K562 (cell line): Measurements from ENCODE around the gene SPATS2L. TPM values are rescaled to one million over a fixed set of nuclear protein-coding genes. Genes with fewer than 3 reads are reported as not detected.

Experiments used
- ATAC-seq: fragments of 200-7000 bp; cut with Tn5 transposase; 3 replicates; pipeline ENCODE4 v1.9.1; 2020; ENCODE audit warnings: moderate library complexity
- BruUV-seq: library from RNA; stranded (reverse); fragments of 400-500 nt; replicated peaks from 2 replicates; lab custom pipeline; 2021; lab: Mats Ljungman, UMichigan
- CTCF ChIA-PET: fragments of 300-600 bp; formaldehyde crosslinking; extraction: SDS; loops from one replicate; lab custom pipeline; 2021; ENCODE audit warnings: low intra/inter-chr PET ratio; lab: Yijun Ruan, JAX
- POLR2A ChIA-PET: fragments of 300-600, 350-650 bp; sonication (Branson Sonifier 250); formaldehyde crosslinking; extraction: SDS; loops from one replicate; lab custom pipeline; 2021; ENCODE audit warnings: antibody characterized with exemption, inconsistent platforms; lab: Yijun Ruan, JAX
- DNase-seq, 4 experiments: peaks; one replicate each; pipeline versions ENCODE4 v3.0.0 to v3.0.0-alpha.2; 2011 to 2018; ENCODE audit warnings: low spot score in 3 of 4, mixed read lengths in 3 of 4; ENCODE audit errors: extremely low read depth in 1 of 4
- FAIRE-seq: peaks from 2 replicates; lab custom pipeline; 2011; peaks lifted over from hg19 to GRCh38; lab: Jason Lieb, UNC
- H2AFZ ChIP-seq: 2 replicates; pipeline ENCODE4 v1.6.0; 2011; ENCODE audit warnings: low read depth, low read length, control low read depth, inconsistent platforms
- H3K27ac ChIP-seq: fragments of 200-600 bp; 3 replicates; pipeline ENCODE4 v1.8.0; 2011; ENCODE audit warnings: low read depth, mild to moderate bottlenecking, control low read depth, inconsistent platforms, low read length, moderate library complexity, mixed read lengths; ENCODE audit errors: extremely low read depth
- H3K27me3 ChIP-seq, 2 experiments: fragments of 300-600 bp in 1 of 2; 2 replicates in 1 of 2; 3 replicates in 1 of 2; pipeline versions ENCODE4 v1.6.0 to v1.8.0; 2011; ENCODE audit warnings: inconsistent platforms in 2 of 2, low read length in 2 of 2, mild to moderate bottlenecking in 1 of 2, mixed read lengths in 1 of 2, moderate library complexity in 1 of 2; ENCODE audit not compliant: control insufficient read depth in 2 of 2, insufficient read depth in 2 of 2
- H3K36me3 ChIP-seq: fragments of 300-600 bp; 3 replicates; pipeline ENCODE4 v1.8.0; 2011; ENCODE audit warnings: mild to moderate bottlenecking, low read length, inconsistent platforms; ENCODE audit not compliant: control insufficient read depth, insufficient read depth
- H3K4me1 ChIP-seq, 2 experiments: fragments of 200-600 bp in 1 of 2; replicated peaks in 1 of 2; 2 replicates in 1 of 2; 3 replicates in 1 of 2; pipeline versions ENCODE4 v1.5.1 to v1.8.0; 2011; ENCODE audit warnings: inconsistent platforms in 2 of 2, low read length in 2 of 2, mild to moderate bottlenecking in 1 of 2, mixed read lengths in 1 of 2, moderate library complexity in 1 of 2; ENCODE audit not compliant: control insufficient read depth in 2 of 2, insufficient read depth in 2 of 2
- H3K4me2 ChIP-seq: 2 replicates; pipeline ENCODE4 v1.6.1; 2011; ENCODE audit warnings: low read length, control low read depth, inconsistent platforms, mixed read lengths; ENCODE audit not compliant: insufficient read depth
- H3K4me3 ChIP-seq: fragments of 200-600 bp; sonication (generic), shearing (Covaris generic); 2 replicates; pipeline ENCODE4 v1.5.1; 2016; ENCODE audit warnings: control low read depth, inconsistent platforms
- H3K79me2 ChIP-seq: fragments of 200-600 bp; 3 replicates; pipeline ENCODE4 v1.8.0; 2011; ENCODE audit warnings: low read length, inconsistent platforms; ENCODE audit not compliant: control insufficient read depth, insufficient read depth
- H3K9ac ChIP-seq, 2 experiments: 2 replicates each; pipeline versions ENCODE4 v1.6.0 to v1.6.1; 2011; ENCODE audit warnings: low read depth in 2 of 2, low read length in 2 of 2, control low read depth in 1 of 2, inconsistent platforms in 1 of 2, mild to moderate bottlenecking in 1 of 2, mixed read lengths in 1 of 2; ENCODE audit not compliant: insufficient read depth in 1 of 2
- H3K9me1 ChIP-seq: one replicate; pipeline ENCODE4 v1.6.0; 2011; ENCODE audit warnings: inconsistent platforms, mild to moderate bottlenecking, low read length, moderate library complexity; ENCODE audit not compliant: control insufficient read depth, insufficient read depth
- H3K9me3 ChIP-seq: replicated peaks from 2 replicates; pipeline ENCODE4 v1.5.1; 2011; ENCODE audit warnings: low read depth, low read length, inconsistent platforms; ENCODE audit not compliant: control insufficient read depth, insufficient read depth
- H4K20me1 ChIP-seq: replicated peaks from 2 replicates; pipeline ENCODE4 v1.6.1; 2011; ENCODE audit warnings: low read length, inconsistent platforms, mixed read lengths; ENCODE audit not compliant: control insufficient read depth, insufficient read depth
- ADNP ChIP-seq: fragments of 200-800 bp; sonication (Bioruptor generic); IDR thresholded peaks from 2 replicates; pipeline ENCODE4 v1.6.1; 2016; ENCODE audit warnings: missing genetic modification characterization, missing compliant biosample characterization
- ARID1B ChIP-seq: fragments of 450-650 bp; IDR thresholded peaks from 2 replicates; pipeline ENCODE4 v1.6.1; 2016; ENCODE audit warnings: antibody characterized with exemption, mild to moderate bottlenecking, inconsistent platforms
- CREM ChIP-seq: IDR thresholded peaks from 2 replicates; pipeline ENCODE4 v1.6.1; 2014; ENCODE audit warnings: antibody characterized with exemption, low read depth
- DLX4 ChIP-seq: fragments of 250-450 bp; sonication (Bioruptor Pico); IDR thresholded peaks from 2 replicates; pipeline ENCODE4 v1.6.1; 2021; ENCODE audit warnings: mild to moderate bottlenecking
- ELF4 ChIP-seq: fragments of 450-650 bp; formaldehyde crosslinking; IDR thresholded peaks from 2 replicates; pipeline ENCODE4 v1.4.0; 2022; ENCODE audit warnings: missing genetic modification characterization
- EP400 ChIP-seq: fragments of 450-650 bp; IDR thresholded peaks from 2 replicates; pipeline ENCODE4 v1.6.1; 2017; ENCODE audit warnings: antibody characterized with exemption, mild to moderate bottlenecking, moderate library complexity
- IFI16 ChIP-seq: fragments of 250-450 bp; sonication (Bioruptor Pico); IDR thresholded peaks from 2 replicates; pipeline ENCODE4 v2.1.2; 2022; ENCODE audit warnings: mild to moderate bottlenecking, inconsistent platforms
- MBD2 ChIP-seq: sonication (generic); IDR thresholded peaks from 2 replicates; pipeline ENCODE4 v1.6.1; 2016; ENCODE audit warnings: low read depth, borderline replicate concordance
- MLX ChIP-seq, 2 experiments: fragments of 450-650 bp in 1 of 2; sonication (generic) in 1 of 2; formaldehyde crosslinking; conservative IDR thresholded peaks; 2 replicates each; pipeline versions ENCODE4 v1.4.0 to v1.8.1; 2020 to 2022; ENCODE audit warnings: mild to moderate bottlenecking in 1 of 2, missing genetic modification reagents in 1 of 2
- XRCC4 ChIP-seq: IDR thresholded peaks from one replicate; pipeline ENCODE4 v1.6.1; 2011; ENCODE audit not compliant: insufficient read depth, insufficient read length; ENCODE audit errors: extremely low read depth
- ZNF3 ChIP-seq: fragments of 250-450 bp; sonication (Bioruptor Pico); IDR thresholded peaks from 2 replicates; pipeline ENCODE4 v1.5.0; 2021; ENCODE audit warnings: mild to moderate bottlenecking, moderate library complexity
- WGBS: fragments of 100-300 bp; shearing (Covaris generic); methylation state at CpG from one replicate; pipeline ENCODE4 v1.1.6; 2016; ENCODE audit warnings: low coverage, mixed read lengths; ENCODE audit not compliant: insufficient coverage; ENCODE audit errors: missing lambda C conversion rate; 5-methylcytosine and 5-hydroxymethylcytosine counted together
- in situ Hi-C: fragments of 300-500 bp; cut with MboI; formaldehyde crosslinking; loops from 4 replicates; pipeline ENCODE4 v1.15.0; 2018; ENCODE audit warnings: inconsistent platforms, mixed read lengths
- intact Hi-C: fragments of 100-400 bp; cut with micrococcal nuclease; formaldehyde crosslinking; loops from 2 replicates; pipeline ENCODE4 v1.14.2; 2022
- polyA plus RNA-seq, 8 experiments: library from polyadenylated mRNA; depleted of rRNA in 4 of 8; stranded (reverse) in 5 of 8; unstranded in 3 of 8; fragments of >200 nt; fragmentation: Nextera tagmentation in 2 of 8; fragmentation: Illumina TruSeq in 1 of 8; extraction: Ambion mirVana in 2 of 8; extraction: Trizol in 1 of 8; gene quantifications; 2 replicates each; pipeline versions ENCODE4 v1.2.1 to v1.2.3, GENCODE V29; 2011 to 2014; ENCODE audit warnings: inconsistent platforms in 1 of 8, missing spikeins in 1 of 8
- total RNA-seq, 7 experiments: library from RNA; depleted of rRNA in 6 of 7; stranded (reverse); fragments of >200 nt in 6 of 7; fragmentation: Illumina TruSeq in 2 of 7; extraction: Trizol in 2 of 7; gene quantifications; 2 replicates each; pipeline versions ENCODE4 v1.2.1 to v1.2.3, GENCODE V29; 2011 to 2021; ENCODE audit warnings: low replicate concordance in 1 of 7
- TF ChIP-seq, protein P1 (sequence below): fragments of 250-450 bp; sonication (Bioruptor Pico); IDR thresholded peaks from 2 replicates; pipeline ENCODE4 v1.4.0; 2020; ENCODE audit warnings: mild to moderate bottlenecking, moderate library complexity, borderline replicate concordance
- TF ChIP-seq, protein P2 (sequence below): fragments of 450-650 bp; formaldehyde crosslinking; IDR thresholded peaks from 2 replicates; pipeline ENCODE4 v1.4.0; 2022; ENCODE audit warnings: missing genetic modification characterization
- TF ChIP-seq, protein P3 (sequence below): fragments of 200-400 bp; formaldehyde crosslinking; IDR thresholded peaks from 2 replicates; pipeline ENCODE4 v1.6.1; 2017; ENCODE audit warnings: mild to moderate bottlenecking, low read depth, low read length, moderate library complexity

Gene SPATS2L
- total and polyA plus RNA-seq, 9 of the 15 experiments (the other 6 are each of a cell fraction or from before 2014, with no cell fraction given), result 11.3 to 41.5 (median 24.9) TPM

GRCh38 chr2:200330351-200331060 lies 24.0 kb downstream of the SPATS2L start (continued):
- TF ChIP-seq, protein P1, sequence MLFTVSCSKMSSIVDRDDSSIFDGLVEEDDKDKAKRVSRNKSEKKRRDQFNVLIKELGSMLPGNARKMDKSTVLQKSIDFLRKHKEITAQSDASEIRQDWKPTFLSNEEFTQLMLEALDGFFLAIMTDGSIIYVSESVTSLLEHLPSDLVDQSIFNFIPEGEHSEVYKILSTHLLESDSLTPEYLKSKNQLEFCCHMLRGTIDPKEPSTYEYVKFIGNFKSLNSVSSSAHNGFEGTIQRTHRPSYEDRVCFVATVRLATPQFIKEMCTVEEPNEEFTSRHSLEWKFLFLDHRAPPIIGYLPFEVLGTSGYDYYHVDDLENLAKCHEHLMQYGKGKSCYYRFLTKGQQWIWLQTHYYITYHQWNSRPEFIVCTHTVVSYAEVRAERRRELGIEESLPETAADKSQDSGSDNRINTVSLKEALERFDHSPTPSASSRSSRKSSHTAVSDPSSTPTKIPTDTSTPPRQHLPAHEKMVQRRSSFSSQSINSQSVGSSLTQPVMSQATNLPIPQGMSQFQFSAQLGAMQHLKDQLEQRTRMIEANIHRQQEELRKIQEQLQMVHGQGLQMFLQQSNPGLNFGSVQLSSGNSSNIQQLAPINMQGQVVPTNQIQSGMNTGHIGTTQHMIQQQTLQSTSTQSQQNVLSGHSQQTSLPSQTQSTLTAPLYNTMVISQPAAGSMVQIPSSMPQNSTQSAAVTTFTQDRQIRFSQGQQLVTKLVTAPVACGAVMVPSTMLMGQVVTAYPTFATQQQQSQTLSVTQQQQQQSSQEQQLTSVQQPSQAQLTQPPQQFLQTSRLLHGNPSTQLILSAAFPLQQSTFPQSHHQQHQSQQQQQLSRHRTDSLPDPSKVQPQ (CRISPR knock-in tag), result no peak
- TF ChIP-seq IFI16, result no peak
- no peak for TF ChIP-seq MBD2
- TF ChIP-seq, protein P2, sequence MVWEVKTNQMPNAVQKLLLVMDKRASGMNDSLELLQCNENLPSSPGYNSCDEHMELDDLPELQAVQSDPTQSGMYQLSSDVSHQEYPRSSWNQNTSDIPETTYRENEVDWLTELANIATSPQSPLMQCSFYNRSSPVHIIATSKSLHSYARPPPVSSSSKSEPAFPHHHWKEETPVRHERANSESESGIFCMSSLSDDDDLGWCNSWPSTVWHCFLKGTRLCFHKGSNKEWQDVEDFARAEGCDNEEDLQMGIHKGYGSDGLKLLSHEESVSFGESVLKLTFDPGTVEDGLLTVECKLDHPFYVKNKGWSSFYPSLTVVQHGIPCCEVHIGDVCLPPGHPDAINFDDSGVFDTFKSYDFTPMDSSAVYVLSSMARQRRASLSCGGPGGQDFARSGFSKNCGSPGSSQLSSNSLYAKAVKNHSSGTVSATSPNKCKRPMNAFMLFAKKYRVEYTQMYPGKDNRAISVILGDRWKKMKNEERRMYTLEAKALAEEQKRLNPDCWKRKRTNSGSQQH (CRISPR knock-in tag), result no peak
- no peak for TF ChIP-seq XRCC4

- CTCF ChIA-PET, result no interaction called here
- no peak for TF ChIP-seq ADNP
- no peak for TF ChIP-seq ARID1B
- no peak for TF ChIP-seq EP400
- no peak for TF ChIP-seq MLX (CRISPR knock-in tag; conservative IDR thresholded peaks at IDR 0.05)
- no peak for TF ChIP-seq DLX4 (CRISPR knock-in tag)
- TF ChIP-seq ZNF3 (CRISPR knock-in tag), result no peak
- no peak for TF ChIP-seq ELF4 (CRISPR knock-in tag)
- no peak for TF ChIP-seq CREM
- TF ChIP-seq, protein P3, sequence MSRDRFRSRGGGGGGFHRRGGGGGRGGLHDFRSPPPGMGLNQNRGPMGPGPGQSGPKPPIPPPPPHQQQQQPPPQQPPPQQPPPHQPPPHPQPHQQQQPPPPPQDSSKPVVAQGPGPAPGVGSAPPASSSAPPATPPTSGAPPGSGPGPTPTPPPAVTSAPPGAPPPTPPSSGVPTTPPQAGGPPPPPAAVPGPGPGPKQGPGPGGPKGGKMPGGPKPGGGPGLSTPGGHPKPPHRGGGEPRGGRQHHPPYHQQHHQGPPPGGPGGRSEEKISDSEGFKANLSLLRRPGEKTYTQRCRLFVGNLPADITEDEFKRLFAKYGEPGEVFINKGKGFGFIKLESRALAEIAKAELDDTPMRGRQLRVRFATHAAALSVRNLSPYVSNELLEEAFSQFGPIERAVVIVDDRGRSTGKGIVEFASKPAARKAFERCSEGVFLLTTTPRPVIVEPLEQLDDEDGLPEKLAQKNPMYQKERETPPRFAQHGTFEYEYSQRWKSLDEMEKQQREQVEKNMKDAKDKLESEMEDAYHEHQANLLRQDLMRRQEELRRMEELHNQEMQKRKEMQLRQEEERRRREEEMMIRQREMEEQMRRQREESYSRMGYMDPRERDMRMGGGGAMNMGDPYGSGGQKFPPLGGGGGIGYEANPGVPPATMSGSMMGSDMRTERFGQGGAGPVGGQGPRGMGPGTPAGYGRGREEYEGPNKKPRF, result no peak
These were observed 24.5 kb downstream of the SPATS2L start for GRCh38 chr2:200331061-200331400.

More at GRCh38 chr2:200331061-200331400, 24.5 kb downstream of the SPATS2L start:
- H3K9me3 ChIP-seq, result no peaks in the 10 kb centered on the region
- no peaks in the 10 kb centered on the region for H3K27me3 ChIP-seq
- H3K9me1 ChIP-seq, result no peaks in the 10 kb centered on the region
- no TSS peak for BruUV-seq
- in situ Hi-C loops (no loop called here), intact Hi-C loops (no loop called here)
- WGBS, result 76% methylated on average over 2 of the region's 2 CpGs
- no peak overlapping the region for H3K9ac ChIP-seq
- H2AFZ ChIP-seq, result no peak overlapping the region
- H3K4me2 ChIP-seq, result no peak overlapping the region
- no peaks in the 10 kb centered on the region; a peak in 1 of 5 replicates for H3K4me1 ChIP-seq
- no peaks in the 10 kb centered on the region for H3K79me2 ChIP-seq
- no peak overlapping the region for H3K27ac ChIP-seq
- ATAC-seq (no peak), FAIRE-seq (no peak), DNase-seq (no peak)
- POLR2A ChIA-PET, result no interaction called here
- H4K20me1 ChIP-seq, result no peaks in the 10 kb centered on the region
- no peaks in the 10 kb centered on the region; the same call in 2 of the 3 replicates for H3K36me3 ChIP-seq
- H3K4me3 ChIP-seq, result no peak overlapping the region
